DMS114 treated with DMSO at 0.1 percent for 48 hours (cell line): ENCODE results near the gene ZNRF1.

Source experiments
- DNase-seq: peaks from one replicate; lab custom pipeline; 2025; ENCODE audit not compliant: unreplicated experiment; lab: John Stamatoyannopoulos, UW

The ZNRF1 gene

GRCh38 chr16:75095204-75095621 is 96.4 kb downstream of the ZNRF1 start:
- no peak for DNase-seq

GRCh38 chr16:75096656-75097055 is 97.8 kb downstream of the ZNRF1 start:
- DNase-seq, result no peak

DNA sequence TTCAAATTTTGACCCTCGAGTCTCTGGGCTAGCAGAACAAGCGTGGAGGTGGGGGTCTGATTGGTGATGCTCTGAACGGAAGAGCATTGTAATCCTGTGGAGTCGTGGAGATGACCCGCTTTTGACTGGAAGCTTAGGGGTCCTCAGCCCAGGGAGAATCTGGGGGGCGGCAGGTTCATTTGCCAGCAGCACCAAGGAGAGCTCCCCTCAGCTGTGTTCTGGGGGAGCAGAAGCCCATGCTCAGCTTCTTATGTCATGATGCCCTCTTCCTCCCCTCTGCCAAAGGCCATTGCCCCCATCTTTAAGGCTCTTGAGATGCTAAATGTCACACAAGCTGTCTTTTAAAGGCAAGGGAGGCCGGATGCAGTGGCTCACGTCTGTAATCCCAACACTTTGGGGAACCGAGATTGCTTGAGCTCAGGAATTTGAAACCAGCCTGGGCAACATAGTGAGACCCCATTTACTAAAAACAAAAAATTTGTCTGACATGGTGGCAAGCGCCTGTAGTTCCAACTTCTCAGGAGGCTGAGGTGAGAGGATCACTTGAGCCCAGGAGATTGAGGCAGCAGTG is 98.5 kb downstream of the ZNRF1 start:
- DNase-seq, result no peak

GRCh38 chr16:75097941-75098901 is 99.4 kb downstream of the ZNRF1 start:
- no peak for DNase-seq

DNA sequence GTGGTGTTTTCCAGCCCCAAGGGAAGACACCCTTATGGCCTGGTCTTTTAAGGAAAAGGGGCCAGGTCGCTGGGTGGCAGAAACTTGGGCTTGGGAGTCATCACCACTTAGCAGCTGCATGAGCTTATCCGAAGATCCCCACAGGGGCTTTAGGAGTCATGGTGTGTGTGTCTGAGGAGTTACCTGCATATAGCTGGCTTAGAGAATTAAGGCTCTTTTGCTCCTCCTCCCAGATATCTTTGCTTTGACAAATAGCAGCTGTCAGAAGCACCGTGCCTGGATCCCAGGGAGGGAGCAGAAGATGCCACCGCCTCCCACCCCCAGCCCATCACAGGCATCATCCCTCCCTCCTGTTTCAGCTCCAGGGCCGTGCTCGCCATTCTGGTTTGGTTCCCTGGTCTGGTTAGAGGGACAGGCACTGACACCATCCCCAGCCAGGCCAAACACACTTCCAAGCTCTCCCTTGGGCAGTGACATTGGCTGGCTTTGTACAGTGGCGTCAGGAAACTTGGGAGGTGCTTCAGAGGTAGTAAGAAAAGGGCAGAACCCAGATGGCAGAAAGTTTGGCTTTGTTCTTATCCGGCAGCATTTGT is 100.3 kb downstream of the ZNRF1 start:
- no peak for DNase-seq

DNA sequence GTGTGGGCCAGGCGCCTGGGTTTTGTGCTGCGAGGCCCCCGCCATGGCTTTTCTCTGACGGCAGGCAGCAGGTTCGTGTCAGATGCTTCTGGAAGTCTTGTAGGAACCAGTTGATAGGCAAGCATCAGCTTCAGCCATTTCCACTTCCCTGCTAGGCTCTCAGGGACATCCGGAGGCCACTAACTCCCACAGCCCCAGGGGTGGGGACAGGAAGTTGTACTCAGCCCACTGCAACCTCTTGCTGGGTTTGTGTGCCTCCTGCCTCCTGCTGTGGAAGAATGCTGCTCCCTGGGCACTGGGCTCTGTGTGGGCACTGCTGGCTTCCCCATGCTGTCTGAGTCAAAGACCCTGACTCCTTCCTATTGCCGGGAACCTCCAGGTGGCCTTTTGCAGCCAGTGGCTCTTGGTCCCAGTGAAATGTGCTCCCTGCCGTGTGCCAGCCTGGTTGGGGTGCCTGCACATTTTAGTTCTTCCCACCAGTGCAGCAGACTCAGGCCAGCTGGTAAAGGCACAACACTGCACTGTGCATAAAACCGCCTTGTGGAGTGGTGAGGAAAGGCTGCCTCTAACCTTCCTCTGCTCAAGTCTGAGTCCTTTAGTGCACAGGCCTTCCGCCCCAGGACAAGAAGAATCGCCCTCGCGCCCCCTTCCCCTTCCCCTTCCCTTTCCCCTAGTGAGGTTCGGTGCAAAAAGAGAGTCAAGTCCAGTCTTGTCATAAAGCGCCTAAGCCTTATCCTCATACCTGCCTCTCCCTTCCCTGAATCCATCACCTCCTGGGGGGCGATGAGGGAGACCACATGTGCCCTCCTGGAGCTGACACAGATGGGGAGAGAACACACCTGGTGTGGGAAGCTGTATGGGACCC is 101.1 kb downstream of the ZNRF1 start:
- no peak for DNase-seq

GRCh38 chr16:75100603-75100990 is 101.8 kb downstream of the ZNRF1 start:
- DNase-seq, result no peak

GRCh38 chr16:75101635-75102034 is 102.8 kb downstream of the ZNRF1 start:
- DNase-seq, result no peak

DNA sequence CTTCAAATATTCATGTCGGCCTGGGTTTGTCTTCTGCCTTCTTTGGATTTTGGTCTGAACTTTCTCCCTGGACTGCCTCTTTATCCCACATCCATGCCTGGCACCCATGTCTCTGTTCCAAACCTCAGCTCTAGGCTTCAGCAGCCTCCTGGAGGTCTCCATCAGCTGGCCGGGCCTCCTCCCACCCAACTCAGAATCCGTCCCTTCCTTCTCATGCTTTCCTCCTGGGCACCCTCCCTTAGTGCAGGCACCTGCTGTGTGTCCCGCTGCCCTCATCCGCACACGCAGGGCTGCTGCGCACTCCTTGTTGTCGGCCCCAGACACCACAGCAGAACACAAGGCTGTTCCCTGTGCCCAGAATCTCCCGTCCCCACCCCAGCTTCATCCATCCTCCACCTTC is 103.8 kb downstream of the ZNRF1 start:
- DNase-seq, result no peak

DNA sequence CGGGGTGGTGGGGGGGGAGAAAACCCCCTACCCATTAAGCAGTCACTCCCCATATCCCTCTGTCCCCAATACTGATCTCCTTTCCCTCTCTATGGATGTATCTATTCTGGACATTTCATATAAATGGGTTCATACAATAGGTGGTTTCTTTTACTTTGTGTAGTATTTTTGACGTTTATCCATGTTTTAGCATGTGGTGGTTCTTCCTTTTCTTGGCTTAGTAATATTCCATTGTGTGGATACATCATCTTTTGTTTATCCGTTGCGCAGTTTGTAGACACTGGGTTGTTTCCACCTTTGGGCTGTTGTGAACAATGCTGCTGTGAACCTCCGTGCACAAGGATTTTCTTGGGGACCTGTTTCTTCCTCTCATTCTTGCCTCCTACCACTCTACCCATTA is 105.2 kb downstream of the ZNRF1 start:
- DNase-seq, result no peak

DNA sequence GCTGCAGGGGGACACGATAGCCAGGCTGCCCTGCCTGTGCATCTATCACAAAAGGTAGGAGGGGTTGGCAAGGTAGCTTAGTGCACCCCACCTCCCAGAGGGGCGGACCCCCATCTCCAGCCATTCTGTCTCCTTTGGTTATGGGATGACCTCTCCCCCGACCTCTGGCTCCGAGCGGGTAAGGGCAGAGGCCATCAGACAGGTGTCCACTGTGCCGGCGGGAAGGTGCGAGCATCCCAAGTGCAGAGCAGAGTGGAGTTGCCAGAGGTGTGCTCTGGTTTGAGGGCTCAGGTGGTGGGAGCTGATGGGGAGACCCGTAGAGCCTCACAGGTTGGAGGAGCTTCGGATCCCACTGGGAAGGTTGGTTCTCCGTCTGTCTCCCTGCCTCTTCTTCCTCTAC is 106.0 kb downstream of the ZNRF1 start:
- no peak for DNase-seq

GRCh38 chr16:75105306-75106061 is 106.7 kb downstream of the ZNRF1 start:
- no peak for DNase-seq

DNA sequence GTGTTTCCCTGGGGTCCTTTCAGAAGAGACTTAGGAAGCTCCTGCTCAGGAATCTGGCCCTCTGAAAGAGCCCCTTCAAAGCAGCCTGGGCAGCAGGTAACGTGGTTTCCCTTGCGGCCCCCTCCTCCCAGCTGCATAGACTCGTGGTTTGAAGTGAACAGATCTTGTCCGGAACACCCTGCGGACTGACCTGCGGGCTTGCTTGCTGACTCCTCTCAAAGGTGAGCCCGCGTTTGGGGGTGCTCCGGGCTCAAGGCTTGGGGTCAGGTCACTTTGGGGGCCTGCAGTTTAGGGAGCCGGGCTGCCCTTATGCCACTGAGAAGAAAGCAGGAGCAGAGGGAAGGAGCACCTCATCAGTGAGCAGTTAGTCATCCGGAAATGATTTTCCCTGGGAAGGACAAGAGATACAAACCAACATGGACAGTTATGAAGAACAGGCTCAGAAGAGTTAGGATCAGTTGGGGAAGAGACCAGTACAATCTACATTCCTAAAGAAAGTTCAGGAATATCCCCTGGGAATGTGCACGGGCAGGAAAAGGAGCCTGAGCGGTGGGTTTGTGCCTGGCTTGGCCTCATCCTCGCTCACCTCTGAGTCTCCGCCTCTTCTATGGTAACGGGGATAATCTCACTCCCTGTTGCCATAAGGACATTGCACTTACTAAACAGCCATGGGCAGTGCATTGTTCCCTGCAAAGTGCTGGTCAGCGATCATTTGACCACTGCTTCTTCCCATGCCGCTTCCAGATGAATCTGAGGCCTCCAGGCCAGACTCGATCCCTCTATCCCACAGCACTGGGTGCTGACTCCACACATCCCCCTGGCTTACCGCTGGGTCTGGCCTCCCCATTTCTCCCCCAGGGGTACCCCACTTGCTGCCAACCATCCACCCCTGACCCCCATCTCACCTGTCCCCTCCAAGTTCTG is 107.8 kb downstream of the ZNRF1 start:
- no peak for DNase-seq

- DNase-seq, result no peak
Measured at GRCh38 chr16:75107505-75107904, 108.7 kb downstream of the ZNRF1 start.

DNA sequence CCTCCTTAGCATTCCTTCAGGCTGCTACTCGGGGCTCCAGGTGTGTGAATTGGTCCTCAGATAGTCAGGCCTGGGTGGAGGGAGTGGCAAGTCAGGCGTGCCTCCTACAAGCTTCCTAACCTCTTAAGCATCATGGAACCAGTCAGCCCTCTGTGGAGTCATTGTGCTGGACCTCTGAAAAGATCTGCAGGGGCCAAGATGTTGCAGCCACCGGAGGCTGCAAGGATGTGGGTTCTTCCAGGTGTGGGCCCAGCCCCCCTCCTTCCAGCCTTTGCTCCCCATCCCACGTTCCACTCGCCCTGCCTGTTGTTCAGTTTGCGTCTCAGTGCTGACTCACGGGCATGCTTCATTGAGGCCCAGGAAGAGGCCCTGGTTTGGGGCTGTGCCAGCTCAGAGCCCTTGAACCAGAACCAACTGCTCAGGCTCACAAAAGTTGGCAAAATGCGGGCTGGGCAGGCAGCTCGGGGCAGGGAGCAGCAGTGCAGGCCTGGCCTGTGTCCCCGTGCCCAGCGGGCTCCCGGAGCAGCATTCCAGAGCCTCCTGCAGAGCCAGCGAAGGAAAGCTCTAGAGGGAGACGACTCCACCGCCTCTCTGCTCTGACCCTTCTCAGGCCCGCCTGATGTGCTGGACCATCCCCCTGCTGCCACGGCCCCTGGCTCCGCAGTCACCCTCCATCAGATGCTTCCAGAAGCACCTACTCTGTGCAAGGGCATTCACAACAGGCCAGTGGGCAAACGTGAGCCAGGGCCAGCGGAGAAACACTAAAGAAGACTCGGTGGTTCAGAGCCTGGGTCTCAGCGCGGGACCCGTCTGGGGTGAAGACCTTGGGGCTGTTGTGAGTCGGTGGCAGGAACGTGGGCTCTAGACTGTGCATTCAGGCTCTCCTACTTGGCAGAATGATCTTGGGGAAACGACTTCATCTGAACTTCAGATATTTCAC is 110.2 kb downstream of the ZNRF1 start:
- no peak for DNase-seq

- DNase-seq, result no peak
Measured at GRCh38 chr16:75109732-75110243, 111.0 kb downstream of the ZNRF1 start.

DNA sequence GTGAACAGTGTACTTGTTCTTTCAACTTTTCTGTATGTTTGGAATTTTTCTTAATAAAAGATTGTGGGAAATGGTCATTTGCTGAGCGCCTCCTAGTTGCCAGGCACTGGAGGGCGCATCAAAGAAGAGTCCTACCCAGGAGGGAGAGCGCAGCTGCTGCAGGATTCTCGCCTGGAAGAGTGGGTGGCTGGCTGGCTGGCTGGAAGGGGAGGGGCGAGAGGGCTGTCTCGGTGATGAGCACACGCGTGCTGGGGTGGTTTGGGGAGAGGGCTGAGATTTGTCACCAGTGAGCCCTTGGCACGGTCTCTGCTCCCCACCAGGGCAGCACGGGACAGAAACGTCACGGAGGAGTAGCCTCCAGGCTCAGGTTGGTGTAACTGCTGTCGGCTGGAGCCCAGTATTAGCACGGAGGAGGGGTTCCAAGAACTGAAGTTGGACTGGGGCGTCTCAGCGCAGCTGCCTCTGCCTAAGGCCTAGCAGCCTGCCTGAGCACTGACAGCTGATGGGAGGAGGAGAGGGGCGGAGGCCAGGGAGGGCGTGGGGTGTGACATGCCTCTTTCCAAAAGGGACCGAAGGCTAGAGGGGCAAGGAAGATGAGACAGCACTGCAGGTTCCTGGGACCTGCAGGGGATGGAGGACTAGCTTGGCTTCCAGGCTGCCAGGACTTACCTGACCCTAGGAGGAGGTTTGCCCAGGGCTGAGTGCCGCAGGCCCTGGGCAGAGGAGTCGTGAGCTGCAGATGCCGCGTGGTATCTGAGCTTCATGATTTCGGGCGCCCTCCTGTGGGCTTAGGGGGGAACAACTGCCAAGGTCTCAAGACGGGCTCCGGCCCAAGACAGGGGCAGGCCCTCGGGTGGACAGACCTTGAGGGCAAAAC is 112.1 kb downstream of the ZNRF1 start:
- DNase-seq, result peak; percentile 74
